GM18505 (cell line): ENCODE data around the gene SLC5A2.
"Not testable (repeated sequence)": the region's sequence is repeated elsewhere in the genome, so short reads cannot be mapped to it uniquely, and the experiment has no call there.

Experiments
- ATAC-seq: cut with Tn5 transposase; IDR thresholded peaks from one replicate; pipeline ENCODE4 v1.9.1; 2021; ENCODE audit not compliant: unreplicated experiment
- POLR2A ChIP-seq: IDR thresholded peaks from 4 replicates; pipeline ENCODE4 v1.6.1; 2011; ENCODE audit warnings: borderline replicate concordance; ENCODE audit not compliant: insufficient read depth, insufficient read length; ENCODE audit errors: extremely low read depth

Gene SLC5A2

GRCh38 chr16:31505483-31505882 is 22.6 kb downstream of the SLC5A2 start:
- TF ChIP-seq POLR2A = no peak
- peak; percentile 46 for ATAC-seq

GRCh38 chr16:31507617-31507928 is 24.6 kb downstream of the SLC5A2 start:
- TF ChIP-seq POLR2A = no peak
- no peak for ATAC-seq

GRCh38 chr16:31507929-31508705 is 25.2 kb downstream of the SLC5A2 start, which contains the start of gene RUSF1:
RUSF1 (minus strand) TSS chr16:31508391; CDS start chr16:31508373, 18 bp downstream.
- peak; percentile 85 for ATAC-seq
- peak; percentile 91 for TF ChIP-seq POLR2A

DNA sequence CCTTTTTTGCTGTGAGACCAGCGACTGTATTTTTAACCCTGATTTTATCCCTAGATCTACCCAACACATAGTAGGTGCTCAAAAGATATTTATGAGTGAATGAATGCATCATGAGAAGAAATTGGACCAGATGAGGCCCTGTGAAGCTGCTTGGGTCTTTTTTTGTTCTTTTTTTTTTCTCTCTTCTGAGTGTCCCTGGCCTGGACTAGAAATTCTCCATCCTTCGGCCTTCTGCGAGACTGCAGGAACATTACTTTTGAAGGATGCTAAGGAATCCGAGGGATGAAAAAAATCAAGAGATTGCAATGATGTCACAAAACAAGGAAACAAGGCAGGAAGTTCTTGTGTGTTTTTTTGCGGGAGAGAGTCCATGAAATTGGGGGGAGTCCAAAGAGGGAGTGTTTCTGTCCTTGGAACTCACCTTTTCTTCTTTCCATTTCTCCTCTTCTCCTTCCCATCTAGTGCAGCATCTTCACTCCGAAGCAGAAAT is 25.8 kb downstream of the SLC5A2 start:
- no peak for ATAC-seq
- no peak for TF ChIP-seq POLR2A

DNA sequence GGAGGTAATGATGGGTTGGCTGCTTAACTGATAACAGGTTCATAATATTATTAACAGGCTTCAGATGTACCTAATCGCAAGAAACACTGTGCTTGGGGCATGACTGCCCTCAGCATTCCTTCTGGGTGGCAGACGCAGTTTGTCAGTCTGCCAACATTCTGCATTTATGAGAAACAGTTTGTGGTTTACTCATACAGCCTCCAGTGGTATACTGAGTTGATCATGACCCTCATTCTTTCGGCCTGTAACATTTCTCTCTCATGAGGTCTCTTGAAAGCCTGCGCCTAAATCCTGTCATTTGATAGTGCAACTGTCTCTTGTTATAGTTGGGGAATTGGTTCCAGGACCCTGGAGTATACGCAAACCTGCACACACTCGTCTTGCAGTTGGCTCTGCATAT is 30.2 kb downstream of the SLC5A2 start:
- no peak for ATAC-seq
- no peak for TF ChIP-seq POLR2A

GRCh38 chr16:31513884-31514283 is 31.0 kb downstream of the SLC5A2 start:
- no peak for ATAC-seq
- no peak for TF ChIP-seq POLR2A

DNA sequence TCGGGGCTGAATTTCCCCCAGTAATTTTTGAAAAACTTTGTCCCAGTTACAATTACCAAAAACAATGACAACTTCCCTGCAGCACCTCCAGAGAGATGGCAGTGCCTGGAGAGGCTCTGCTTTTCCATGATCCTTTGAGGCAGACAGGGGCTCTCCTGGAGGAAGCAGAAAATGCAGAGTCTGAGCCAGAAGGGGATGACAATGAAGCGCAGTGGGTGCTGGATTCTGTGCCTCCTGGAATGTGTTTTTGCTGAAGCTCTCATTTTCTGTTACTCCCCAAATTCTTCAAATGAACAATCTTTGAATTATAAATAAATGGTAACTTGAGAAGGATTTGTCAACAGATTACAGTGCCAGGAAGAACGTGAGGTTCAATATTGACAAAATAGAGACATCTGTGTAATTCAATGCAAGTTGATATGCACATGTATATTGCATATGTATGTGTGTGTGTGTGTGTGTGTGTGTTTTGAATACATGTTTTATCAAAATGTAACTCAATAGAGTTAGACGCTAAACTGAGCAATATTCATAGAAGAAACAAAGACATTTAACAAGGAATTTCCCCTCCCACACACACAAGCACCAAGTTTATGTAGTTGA is 35.0 kb downstream of the SLC5A2 start:
- ATAC-seq = no peak
- TF ChIP-seq POLR2A = no peak

DNA sequence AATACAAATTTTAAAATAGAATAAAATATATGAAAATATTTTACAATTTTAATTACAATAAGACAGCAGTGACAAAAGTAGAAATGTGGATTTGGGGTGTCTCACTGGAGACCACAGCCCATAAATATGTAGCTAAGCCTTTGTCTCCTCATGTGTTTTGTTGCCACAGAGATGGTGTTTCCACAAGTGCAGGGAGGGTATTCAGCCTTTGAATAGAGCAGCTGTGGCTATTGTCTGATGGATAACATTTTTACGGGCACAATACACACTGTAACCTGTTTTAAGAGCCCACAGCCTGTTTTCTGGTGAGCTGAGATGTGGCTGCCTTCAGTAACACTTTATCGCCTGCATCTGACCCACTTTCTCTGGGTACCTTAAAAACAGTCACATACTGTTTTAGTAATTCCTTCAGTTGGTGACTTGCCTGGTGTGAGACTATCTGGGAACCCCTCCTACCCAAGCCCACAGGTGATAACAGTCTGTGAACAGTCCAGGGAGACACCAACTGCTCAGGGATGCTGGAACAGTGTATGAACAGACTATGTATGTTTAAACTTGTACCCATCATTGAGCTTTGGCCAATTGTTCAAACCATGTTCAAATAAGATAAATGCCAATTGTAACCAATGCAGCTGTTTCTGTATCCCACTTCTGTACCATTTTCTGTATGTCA is 37.0 kb downstream of the SLC5A2 start:
- ATAC-seq = no peak
- TF ChIP-seq POLR2A = no peak

DNA sequence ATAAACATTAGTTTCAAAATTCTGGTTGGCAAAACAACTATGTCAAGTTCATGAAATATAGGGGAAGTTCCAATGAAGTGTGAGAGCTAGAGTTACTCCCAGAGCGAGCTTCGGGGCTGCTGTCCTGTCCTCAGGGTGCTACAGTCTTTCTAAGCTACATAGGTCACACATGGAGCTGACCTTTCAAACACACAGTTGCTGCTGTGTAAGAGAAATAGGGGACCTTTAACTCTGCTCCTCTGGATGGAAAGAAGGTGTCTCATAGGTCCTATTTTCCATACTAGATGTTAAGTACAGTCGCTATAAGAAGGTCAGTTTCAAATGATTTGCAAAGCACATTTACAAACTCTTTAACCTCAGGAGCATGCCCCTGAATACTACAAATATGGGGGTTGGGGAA is 38.4 kb downstream of the SLC5A2 start:
- ATAC-seq = no peak
- TF ChIP-seq POLR2A = no peak

GRCh38 chr16:31522071-31522470 is 39.1 kb downstream of the SLC5A2 start:
- no peak for ATAC-seq
- no peak for TF ChIP-seq POLR2A

- not testable (repeated sequence) for ATAC-seq
These were observed 40.8 kb downstream of the SLC5A2 start for GRCh38 chr16:31523768-31524167.

DNA sequence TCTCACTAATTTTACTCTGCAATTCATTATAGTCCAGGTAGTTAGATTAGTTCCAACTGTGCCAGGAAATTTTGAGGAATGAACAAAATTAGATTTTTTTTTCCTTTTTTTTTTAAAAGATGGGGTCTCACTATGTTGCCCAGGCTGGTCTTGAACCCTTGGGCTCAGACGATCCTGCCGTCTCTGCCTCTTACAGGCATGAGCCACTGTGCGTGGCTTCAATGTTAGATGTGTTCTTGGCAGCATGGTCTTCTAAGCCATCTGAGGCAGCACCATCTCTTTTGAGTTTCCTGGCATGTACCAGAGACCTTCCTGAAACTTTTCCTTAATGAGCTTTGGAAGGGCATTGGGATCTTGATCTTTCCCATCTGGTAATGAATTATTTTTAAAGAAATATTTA is 42.2 kb downstream of the SLC5A2 start:
- TF ChIP-seq POLR2A = no peak
- no peak for ATAC-seq

GRCh38 chr16:31527734-31528274 is 44.9 kb downstream of the SLC5A2 start, which contains the start of gene AHSP:
AHSP (plus strand) TSS chr16:31527900; CDS start chr16:31528140, 240 bp downstream.
- no peak for TF ChIP-seq POLR2A
- ATAC-seq = no peak
